ENCODE data around the gene DHRS7. TPM values are rescaled to one million over a fixed set of nuclear protein-coding genes. Genes with fewer than 3 reads are reported as not detected.
A peak's percentile ranks its signal among the peaks of the same experiment; 100 is the strongest.

DHRS7 gene
- total and polyA plus RNA-seq, 4 donors, result 45.5 to 91.8 (median 78.0) TPM

GRCh38 chr14:60188696-60189095 lies 23.5 kb upstream of the DHRS7 start:
- Histone ChIP-seq H3K4me3 (no peak overlapping the region), H3K9me3 (ENCODE audit: control insufficient read depth in 4 of 4, insufficient read depth in 3 of 4, low read length in 3 of 4) (no peaks in the 10 kb centered on the region), H3K27me3 (ENCODE audit: control insufficient read depth in 3 of 3, insufficient read depth in 3 of 3, low read length in 2 of 3) (no peaks in the 10 kb centered on the region), H3K9ac (ENCODE audit: insufficient read depth in 1 of 2, low read length in 2 of 2) (no peak overlapping the region), H3K27ac (ENCODE audit: low read depth in 1 of 2, low read length in 1 of 2) (no peak overlapping the region), H3K4me1 (ENCODE audit: control insufficient read depth in 5 of 5, insufficient read depth in 5 of 5, low read length in 5 of 5) (peaks cover 0 to 9% (median 0%) of the 10 kb centered on the region in 5 donors), H3K36me3 (ENCODE audit: control insufficient read depth in 4 of 4, insufficient read depth in 4 of 4, low read length in 4 of 4) (no peaks in the 10 kb centered on the region)
- DNase-seq (no peak), ATAC-seq (ENCODE audit: insufficient read depth, low FRiP score) (no peak)
- 86 to 97% methylated on average over 1 of the region's 1 CpG for WGBS, 2 donors
- no peak for TF ChIP-seq CTCF (IDR thresholded peaks at IDR 0.05; ENCODE audit: control extremely low read depth, extremely low read depth)

GRCh38 chr14:60188115-60188514 lies 22.9 kb upstream of the DHRS7 start:
- no peak for TF ChIP-seq CTCF (IDR thresholded peaks at IDR 0.05; ENCODE audit: control extremely low read depth, extremely low read depth)
- no peak for ATAC-seq (ENCODE audit: insufficient read depth, low FRiP score)
- no peak overlapping the region for H3K4me3 ChIP-seq
- H3K36me3 ChIP-seq (ENCODE audit: control insufficient read depth in 4 of 4, insufficient read depth in 4 of 4, low read length in 4 of 4), result no peaks in the 10 kb centered on the region
- H3K4me1 ChIP-seq (ENCODE audit: control insufficient read depth in 5 of 5, insufficient read depth in 5 of 5, low read length in 5 of 5), result peaks cover 0 to 10% (median 0%) of the 10 kb centered on the region in 5 donors
- WGBS, 2 donors, result 59 to 61% methylated on average over 3 of the region's 3 CpGs
- DNase-seq, result peak in 2 of 3 donors; percentile 49 to 60
- no peaks in the 10 kb centered on the region for H3K27me3 ChIP-seq (ENCODE audit: control insufficient read depth in 3 of 3, insufficient read depth in 3 of 3, low read length in 2 of 3)
- H3K27ac ChIP-seq (ENCODE audit: low read depth in 1 of 2, low read length in 1 of 2), result no peak overlapping the region
- no peaks in the 10 kb centered on the region for H3K9me3 ChIP-seq (ENCODE audit: control insufficient read depth in 4 of 4, insufficient read depth in 3 of 4, low read length in 3 of 4)
- no peak overlapping the region for H3K9ac ChIP-seq (ENCODE audit: insufficient read depth in 1 of 2, low read length in 2 of 2)

GRCh38 chr14:60184905-60185555 lies 19.8 kb upstream of the DHRS7 start:
- Histone ChIP-seq H3K27me3 (ENCODE audit: control insufficient read depth in 3 of 3, insufficient read depth in 3 of 3, low read length in 2 of 3) (no peaks in the 10 kb centered on the region), H3K4me3 (no peak overlapping the region), H3K9ac (ENCODE audit: insufficient read depth in 1 of 2, low read length in 2 of 2) (no peak overlapping the region), H3K4me1 (ENCODE audit: control insufficient read depth in 5 of 5, insufficient read depth in 5 of 5, low read length in 5 of 5) (peaks cover 0 to 6% (median 0%) of the 10 kb centered on the region in 5 donors), H3K36me3 (ENCODE audit: control insufficient read depth in 4 of 4, insufficient read depth in 4 of 4, low read length in 4 of 4) (no peaks in the 10 kb centered on the region), H3K27ac (ENCODE audit: low read depth in 1 of 2, low read length in 1 of 2) (no peak overlapping the region), H3K9me3 (ENCODE audit: control insufficient read depth in 4 of 4, insufficient read depth in 3 of 4, low read length in 3 of 4) (no peaks in the 10 kb centered on the region)
- ATAC-seq (ENCODE audit: insufficient read depth, low FRiP score), result peak; percentile 25
- 63 to 69% methylated on average over 5 of the region's 5 CpGs for WGBS, 2 donors
- no peak for TF ChIP-seq CTCF (IDR thresholded peaks at IDR 0.05; ENCODE audit: control extremely low read depth, extremely low read depth)
- no peak for DNase-seq

Measured in lung (tissue), 12 donors.